BLaER1 treated with 17β-estradiol and CSF1 and Interleukin-3, amounts not matched to agents 10 nM and 100 nM (cell line): Measurements from ENCODE around the gene OR5D16.

Experiments used
- H3K27ac ChIP-seq, 11 experiments: shearing (Covaris generic); formaldehyde crosslinking; 2 replicates each; pipeline ENCODE4 v1.8.1; 2022
- H3K27me3 ChIP-seq, 11 experiments: shearing (Covaris generic); formaldehyde crosslinking; 2 replicates each; pipeline ENCODE4 v1.8.1; 2022
- H3K36me3 ChIP-seq, 11 experiments: shearing (Covaris generic); formaldehyde crosslinking; 2 replicates each; pipeline ENCODE4 v1.8.1; 2022
- H3K4me1 ChIP-seq, 10 experiments: shearing (Covaris generic); formaldehyde crosslinking; 2 replicates each; pipeline ENCODE4 v1.8.1; 2022
- H3K4me2 ChIP-seq, 11 experiments: shearing (Covaris generic); formaldehyde crosslinking; 2 replicates each; pipeline ENCODE4 v1.8.1; 2022
- H3K4me3 ChIP-seq, 10 experiments: shearing (Covaris generic); formaldehyde crosslinking; 2 replicates each; pipeline ENCODE4 v1.8.1; 2022
- H3K9ac ChIP-seq, 11 experiments: shearing (Covaris generic); formaldehyde crosslinking; 2 replicates each; pipeline ENCODE4 v1.8.1; 2022
- H3K9me3 ChIP-seq, 11 experiments: shearing (Covaris generic); formaldehyde crosslinking; replicated peaks in 1 of 11; 2 replicates each; pipeline ENCODE4 v1.8.1; 2022
- H4K20me1 ChIP-seq, 11 experiments: shearing (Covaris generic); formaldehyde crosslinking; 2 replicates each; pipeline ENCODE4 v1.8.1; 2022
- Cebpa-rat ChIP-seq, 11 experiments: shearing (Covaris generic); IDR thresholded peaks; 2 replicates each; pipeline ENCODE4 v1.8.1; 2022

OR5D16 gene

GRCh38 chr11:55838452-55838851 is at the start of gene OR5D16:
Gene OR5D16, plus strand, starts transcription at chr11:55838752. Its CDS starts 0 bp downstream, at chr11:55838752.
- Histone ChIP-seq H4K20me1 (no peaks in the 10 kb centered on the region), H3K9me3 (peaks cover 5 to 9% (median 7%) of the 10 kb centered on the region in 11 experiments; a peak in 16 of 22 replicates), H3K9ac (no peak within 1 kb of the TSS), H3K36me3 (no peaks in the 10 kb centered on the region), H3K4me1 (no peaks in the 10 kb centered on the region), H3K27me3 (no peaks in the 10 kb centered on the region), H3K27ac (no peak within 1 kb of the TSS), H3K4me2 (no peak within 1 kb of the TSS), H3K4me3 (no peak within 1 kb of the TSS)
- no peak for TF ChIP-seq Cebpa-rat (IDR thresholded peaks at IDR 0.05)

GRCh38 chr11:55791606-55792005 is 46.9 kb upstream of the OR5D16 start:
- no peak for TF ChIP-seq Cebpa-rat (IDR thresholded peaks at IDR 0.05)
- no peaks in the 10 kb centered on the region for H3K9me3 ChIP-seq

GRCh38 chr11:55793321-55793720 is 45.2 kb upstream of the OR5D16 start:
- H3K9ac ChIP-seq: no peak overlapping the region
- H3K27ac ChIP-seq: no peak overlapping the region
- H3K4me2 ChIP-seq: no peak overlapping the region
- H3K36me3 ChIP-seq: no peaks in the 10 kb centered on the region
- no peaks in the 10 kb centered on the region for H4K20me1 ChIP-seq
- no peak overlapping the region for H3K4me3 ChIP-seq
- no peaks in the 10 kb centered on the region for H3K27me3 ChIP-seq
- H3K9me3 ChIP-seq: no peaks in the 10 kb centered on the region
- TF ChIP-seq Cebpa-rat (IDR thresholded peaks at IDR 0.05): no peak
- H3K4me1 ChIP-seq: no peaks in the 10 kb centered on the region

More at GRCh38 chr11:55791606-55792005, 46.9 kb upstream of the OR5D16 start:
- Histone ChIP-seq H3K4me3 (no peak overlapping the region), H3K4me1 (no peaks in the 10 kb centered on the region), H3K9ac (no peak overlapping the region), H4K20me1 (no peaks in the 10 kb centered on the region), H3K36me3 (no peaks in the 10 kb centered on the region), H3K27ac (no peak overlapping the region), H3K4me2 (no peak overlapping the region), H3K27me3 (no peaks in the 10 kb centered on the region)

GRCh38 chr11:55795256-55795655 is 43.3 kb upstream of the OR5D16 start, which contains the start of gene OR5D14:
Gene OR5D14, plus strand, starts transcription at chr11:55795556. Its CDS starts 0 bp downstream, at chr11:55795556.
- Histone ChIP-seq H3K4me1 (no peaks in the 10 kb centered on the region), H3K36me3 (no peaks in the 10 kb centered on the region), H3K27me3 (no peaks in the 10 kb centered on the region), H3K9ac (no peak within 1 kb of the TSS), H3K4me3 (no peak within 1 kb of the TSS), H3K9me3 (no peaks in the 10 kb centered on the region), H4K20me1 (no peaks in the 10 kb centered on the region), H3K27ac (no peak within 1 kb of the TSS), H3K4me2 (no peak within 1 kb of the TSS)
- no peak for TF ChIP-seq Cebpa-rat (IDR thresholded peaks at IDR 0.05)

- no peak overlapping the region for H3K4me3 ChIP-seq
- H4K20me1 ChIP-seq: no peaks in the 10 kb centered on the region
- H3K36me3 ChIP-seq: no peaks in the 10 kb centered on the region
- H3K27ac ChIP-seq: no peak overlapping the region
- H3K9me3 ChIP-seq: peaks cover 18 to 27% (median 22%) of the 10 kb centered on the region in 11 experiments
- no peak overlapping the region for H3K4me2 ChIP-seq
- no peaks in the 10 kb centered on the region for H3K27me3 ChIP-seq
- H3K9ac ChIP-seq: no peak overlapping the region
- H3K4me1 ChIP-seq: no peaks in the 10 kb centered on the region
- TF ChIP-seq Cebpa-rat (IDR thresholded peaks at IDR 0.05): no peak
These were observed 32.3 kb upstream of the OR5D16 start for GRCh38 chr11:55806248-55806647.

- no peak for TF ChIP-seq Cebpa-rat (IDR thresholded peaks at IDR 0.05)
- Histone ChIP-seq H3K27ac (no peak within 1 kb of the TSS), H3K27me3 (no peaks in the 10 kb centered on the region), H4K20me1 (no peaks in the 10 kb centered on the region), H3K9me3 (peaks cover 8 to 16% (median 11%) of the 10 kb centered on the region in 11 experiments), H3K4me2 (no peak within 1 kb of the TSS), H3K36me3 (no peaks in the 10 kb centered on the region), H3K4me3 (no peak within 1 kb of the TSS), H3K4me1 (no peaks in the 10 kb centered on the region), H3K9ac (no peak within 1 kb of the TSS)
These were observed 27.5 kb upstream of the OR5D16 start, which contains the start of gene OR5L1 for GRCh38 chr11:55811067-55811466. Gene OR5L1, plus strand, starts transcription at chr11:55811367. Its CDS starts 100 bp downstream, at chr11:55811467.

GRCh38 chr11:55819330-55819729 is 19.2 kb upstream of the OR5D16 start, which contains the start of gene OR5D18:
Gene OR5D18, plus strand, starts transcription at chr11:55819630. Its CDS starts 0 bp downstream, at chr11:55819630.
- Histone ChIP-seq H4K20me1 (no peaks in the 10 kb centered on the region), H3K4me2 (no peak within 1 kb of the TSS), H3K27me3 (no peaks in the 10 kb centered on the region), H3K27ac (no peak within 1 kb of the TSS), H3K4me3 (no peak within 1 kb of the TSS), H3K36me3 (no peaks in the 10 kb centered on the region), H3K4me1 (no peaks in the 10 kb centered on the region), H3K9ac (no peak within 1 kb of the TSS), H3K9me3 (no peaks in the 10 kb centered on the region)
- TF ChIP-seq Cebpa-rat (IDR thresholded peaks at IDR 0.05): no peak

GRCh38 chr11:55826919-55827318 is 11.6 kb upstream of the OR5D16 start, which contains the start of gene OR5L2:
Gene OR5L2, plus strand, starts transcription at chr11:55827219. Its CDS starts 0 bp downstream, at chr11:55827219.
- TF ChIP-seq Cebpa-rat (IDR thresholded peaks at IDR 0.05): no peak
- Histone ChIP-seq H3K4me2 (no peak within 1 kb of the TSS), H3K9ac (no peak within 1 kb of the TSS), H3K4me1 (no peaks in the 10 kb centered on the region), H3K4me3 (no peak within 1 kb of the TSS), H3K27ac (no peak within 1 kb of the TSS), H3K9me3 (no peaks in the 10 kb centered on the region), H3K36me3 (no peaks in the 10 kb centered on the region), H4K20me1 (no peaks in the 10 kb centered on the region), H3K27me3 (no peaks in the 10 kb centered on the region)

GRCh38 chr11:55847453-55847852 is 8.9 kb downstream of the OR5D16 start:
- Histone ChIP-seq H3K4me2 (no peak overlapping the region), H3K4me1 (no peaks in the 10 kb centered on the region), H3K36me3 (no peaks in the 10 kb centered on the region), H3K4me3 (no peak overlapping the region), H4K20me1 (no peaks in the 10 kb centered on the region), H3K27ac (no peak overlapping the region), H3K9ac (no peak overlapping the region), H3K27me3 (no peaks in the 10 kb centered on the region), H3K9me3 (no peaks in the 10 kb centered on the region)
- no peak for TF ChIP-seq Cebpa-rat (IDR thresholded peaks at IDR 0.05)

GRCh38 chr11:55849037-55849436 is 10.5 kb downstream of the OR5D16 start:
- no peak for TF ChIP-seq Cebpa-rat (IDR thresholded peaks at IDR 0.05)
- Histone ChIP-seq H3K9ac (no peak overlapping the region), H3K9me3 (no peaks in the 10 kb centered on the region)

More at GRCh38 chr11:55849037-55849436, 10.5 kb downstream of the OR5D16 start:
- no peaks in the 10 kb centered on the region for H3K4me1 ChIP-seq
- H3K27me3 ChIP-seq: no peaks in the 10 kb centered on the region
- no peak overlapping the region for H3K27ac ChIP-seq
- H3K4me3 ChIP-seq: no peak overlapping the region
- no peaks in the 10 kb centered on the region for H4K20me1 ChIP-seq
- H3K4me2 ChIP-seq: no peak overlapping the region
- no peaks in the 10 kb centered on the region for H3K36me3 ChIP-seq
